ENCODE data around the gene MAP2K5.

MAP2K5 gene

GRCh38 chr15:67831363-67831762, 288.9 kb downstream of the MAP2K5 start:
- H3K27ac Mint-ChIP-seq, result no peak overlapping the region

GRCh38 chr15:67832031-67832551, 289.6 kb downstream of the MAP2K5 start:
- Mint-ChIP-seq H3K27ac (no peak overlapping the region), H3K9me3 (no peaks in the 10 kb centered on the region), H3K27me3 (ENCODE audit: low read depth) (peaks cover 91% of the 10 kb centered on the region), H3K4me1 (peaks cover 46% of the 10 kb centered on the region), H3K4me3 (peak overlapping the region; percentile 32 to 57 (median 32)), H3K36me3 (ENCODE audit: low read depth) (no peaks in the 10 kb centered on the region)
- TF ChIP-seq CTCF (IDR thresholded peaks at IDR 0.05; ENCODE audit: unreplicated experiment in 3 of 3), result peak in 2 of 3 experiments; percentile 3 to 25

More at GRCh38 chr15:67831363-67831762, 288.9 kb downstream of the MAP2K5 start:
- H3K4me1 Mint-ChIP-seq, result peaks cover 43% of the 10 kb centered on the region
- no peak for TF ChIP-seq CTCF (IDR thresholded peaks at IDR 0.05; ENCODE audit: unreplicated experiment in 3 of 3)
- no peaks in the 10 kb centered on the region for H3K36me3 Mint-ChIP-seq (ENCODE audit: low read depth)
- H3K27me3 Mint-ChIP-seq (ENCODE audit: low read depth), result peaks cover 87% of the 10 kb centered on the region
- H3K4me3 Mint-ChIP-seq, result peak overlapping the region in 1 of 3 experiments; percentile 29
- no peaks in the 10 kb centered on the region for H3K9me3 Mint-ChIP-seq

GRCh38 chr15:67832897-67833709, 290.6 kb downstream of the MAP2K5 start:
- H3K27ac Mint-ChIP-seq, result no peak overlapping the region

GRCh38 chr15:67833710-67834511, 291.4 kb downstream of the MAP2K5 start:
- Mint-ChIP-seq H3K4me1 (peaks cover 54% of the 10 kb centered on the region), H3K36me3 (ENCODE audit: low read depth) (no peaks in the 10 kb centered on the region), H3K27ac (no peak overlapping the region), H3K9me3 (no peaks in the 10 kb centered on the region), H3K27me3 (ENCODE audit: low read depth) (peaks cover 95% of the 10 kb centered on the region), H3K4me3 (peak overlapping the region; percentile 73 to 83 (median 78))
- peak; percentile 46 to 63 (median 53) for TF ChIP-seq CTCF (IDR thresholded peaks at IDR 0.05; ENCODE audit: unreplicated experiment in 3 of 3)

More at GRCh38 chr15:67832897-67833709, 290.6 kb downstream of the MAP2K5 start:
- H3K4me3 Mint-ChIP-seq, result peak overlapping the region; percentile 70 to 83 (median 73)
- no peak for TF ChIP-seq CTCF (IDR thresholded peaks at IDR 0.05; ENCODE audit: unreplicated experiment in 3 of 3)
- H3K4me1 Mint-ChIP-seq, result peaks cover 53% of the 10 kb centered on the region
- H3K36me3 Mint-ChIP-seq (ENCODE audit: low read depth), result no peaks in the 10 kb centered on the region
- H3K9me3 Mint-ChIP-seq, result no peaks in the 10 kb centered on the region
- H3K27me3 Mint-ChIP-seq (ENCODE audit: low read depth), result peaks cover 97% of the 10 kb centered on the region

- H3K4me1 Mint-ChIP-seq, result peaks cover 51% of the 10 kb centered on the region
- H3K9me3 Mint-ChIP-seq, result no peaks in the 10 kb centered on the region
- no peaks in the 10 kb centered on the region for H3K36me3 Mint-ChIP-seq (ENCODE audit: low read depth)
- no peak for TF ChIP-seq CTCF (IDR thresholded peaks at IDR 0.05; ENCODE audit: unreplicated experiment in 3 of 3)
- H3K27me3 Mint-ChIP-seq (ENCODE audit: low read depth), result peaks cover 92% of the 10 kb centered on the region
- H3K4me3 Mint-ChIP-seq, result peak overlapping the region; percentile 80 to 83 (median 82)
- H3K27ac Mint-ChIP-seq, result no peak overlapping the region
Observed at GRCh38 chr15:67834581-67835296, 292.2 kb downstream of the MAP2K5 start.
